Cardiac fibroblast (primary cell): ENCODE results near the gene VPS45.

Experiments
- DNase-seq, 2 donors: peaks; one replicate each; pipeline versions ENCODE4 v3.0.0 to v3.0.0-alpha.2; 2010; ENCODE audit warnings: low read depth in 2 of 2
- H3K4me3 ChIP-seq, 2 donors: replicated peaks in 1 of 2; 1 replicate in 1 of 2; 2 replicates in 1 of 2; pipeline ENCODE4 v1.5.1; 2011; ENCODE audit warnings: low read depth in 2 of 2, low read length in 2 of 2, mild to moderate bottlenecking in 2 of 2, moderate library complexity in 1 of 2
- CTCF ChIP-seq: IDR thresholded peaks from one replicate; pipeline ENCODE4 v1.5.1; 2011; ENCODE audit warnings: low read depth, mild to moderate bottlenecking, low read length, inconsistent platforms

The VPS45 gene

GRCh38 chr1:150171801-150172200, 104.2 kb downstream of the VPS45 start:
- TF ChIP-seq CTCF = no peak
- DNase-seq = no peak
- no peak overlapping the region for H3K4me3 ChIP-seq

GRCh38 chr1:150173141-150173585, 105.6 kb downstream of the VPS45 start:
- DNase-seq = no peak
- H3K4me3 ChIP-seq = no peak overlapping the region
- TF ChIP-seq CTCF = no peak

GRCh38 chr1:150176593-150176992, 109.0 kb downstream of the VPS45 start:
- TF ChIP-seq CTCF = no peak
- peak in 1 of 2 donors; percentile 50 for DNase-seq
- H3K4me3 ChIP-seq = no peak overlapping the region

- H3K4me3 ChIP-seq = no peak overlapping the region
- no peak for DNase-seq
- TF ChIP-seq CTCF = no peak
Observed at GRCh38 chr1:150178548-150178947, 111.0 kb downstream of the VPS45 start.

GRCh38 chr1:150179867-150180266, 112.3 kb downstream of the VPS45 start:
- no peak for DNase-seq
- no peak overlapping the region for H3K4me3 ChIP-seq
- TF ChIP-seq CTCF = no peak

- DNase-seq = no peak
- no peak for TF ChIP-seq CTCF
- H3K4me3 ChIP-seq = no peak overlapping the region
Observed at GRCh38 chr1:150180474-150180873, 112.9 kb downstream of the VPS45 start.

GRCh38 chr1:150182247-150182646, 114.7 kb downstream of the VPS45 start:
- H3K4me3 ChIP-seq = no peak overlapping the region
- no peak for DNase-seq
- no peak for TF ChIP-seq CTCF
